IPS DF 4.7 (cell line): ENCODE results near the gene TMEM17.
"Not testable (repeated sequence)": the region's sequence is repeated elsewhere in the genome, so short reads cannot be mapped to it uniquely, and the experiment has no call there.

Source experiments
- DNase-seq: peaks from one replicate; pipeline ENCODE4 v3.0.0-alpha.2; 2013; ENCODE audit warnings: low spot score; ENCODE audit errors: extremely low read depth

The TMEM17 gene, protein sequence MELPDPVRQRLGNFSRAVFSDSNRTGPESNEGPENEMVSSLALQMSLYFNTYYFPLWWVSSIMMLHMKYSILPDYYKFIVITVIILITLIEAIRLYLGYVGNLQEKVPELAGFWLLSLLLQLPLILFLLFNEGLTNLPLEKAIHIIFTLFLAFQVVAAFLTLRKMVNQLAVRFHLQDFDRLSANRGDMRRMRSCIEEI

GRCh38 chr2:62505750-62506420 lies at the start of gene TMEM17:
Gene TMEM17, minus strand, starts transcription at chr2:62506195. Its CDS starts 66 bp downstream, at chr2:62506129.
- DNase-seq: peak; percentile 74

- DNase-seq: no peak
Observed at GRCh38 chr2:62554440-62554839, 48.4 kb upstream of the TMEM17 start.

GRCh38 chr2:62550461-62550860 lies 44.5 kb upstream of the TMEM17 start:
- no peak for DNase-seq

DNA sequence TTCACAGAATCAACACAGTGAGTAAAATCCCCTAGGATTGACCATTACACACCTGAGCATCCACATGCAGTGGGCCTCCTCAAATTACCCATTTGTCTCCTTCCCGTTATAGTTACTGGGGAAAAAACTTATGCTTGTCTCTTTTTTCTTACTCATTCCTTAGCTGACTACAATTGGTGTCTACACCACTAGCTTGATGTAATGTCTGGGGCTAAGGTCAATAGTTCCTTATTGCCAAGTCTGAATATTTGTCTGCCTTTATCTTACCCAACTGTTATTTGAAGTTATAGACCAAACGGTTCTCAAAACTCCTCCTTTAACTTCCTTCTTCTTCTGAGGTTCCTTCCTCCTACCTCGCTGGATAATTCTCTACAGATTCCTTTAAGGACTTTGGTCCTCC lies 41.9 kb upstream of the TMEM17 start:
- DNase-seq: no peak

- no peak for DNase-seq
Observed at GRCh38 chr2:62545261-62545660, 39.3 kb upstream of the TMEM17 start.

DNA sequence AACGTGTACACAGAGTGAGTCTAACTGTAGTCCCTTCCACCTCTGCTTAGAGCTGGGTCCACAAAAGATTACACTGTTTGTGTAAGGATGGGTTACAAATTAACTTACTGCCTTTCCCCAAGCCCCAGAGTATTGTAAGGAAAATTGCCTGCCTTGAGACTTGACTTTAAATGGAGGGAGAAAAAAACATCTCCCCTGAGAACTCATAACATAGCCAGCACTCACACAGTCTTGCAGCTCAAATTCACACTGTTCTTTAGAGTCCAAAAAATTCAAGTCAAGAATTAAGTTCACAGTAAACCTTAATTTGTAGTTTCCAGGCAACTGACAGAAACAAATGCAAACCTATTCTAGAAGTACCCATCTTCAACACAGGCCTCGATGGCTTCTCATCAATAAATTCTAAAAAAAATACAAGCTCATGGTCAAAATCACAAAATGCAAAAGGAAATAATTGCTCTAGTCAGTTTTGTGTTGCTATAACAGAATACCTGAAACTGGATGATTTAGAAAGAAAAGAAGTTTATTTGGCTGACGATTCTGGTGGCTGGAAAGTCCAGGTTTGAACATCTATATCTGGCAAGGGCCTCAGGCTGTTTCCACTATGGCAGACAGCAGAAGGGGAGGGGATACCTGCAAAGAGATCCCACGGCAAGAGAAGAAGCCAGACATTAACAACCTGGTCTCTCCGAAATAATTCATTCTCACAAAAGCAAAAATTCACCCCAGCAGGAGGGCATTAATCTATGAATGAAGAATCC lies 34.6 kb upstream of the TMEM17 start:
- no peak for DNase-seq

GRCh38 chr2:62539606-62540407 lies 33.8 kb upstream of the TMEM17 start:
- no peak for DNase-seq

DNA sequence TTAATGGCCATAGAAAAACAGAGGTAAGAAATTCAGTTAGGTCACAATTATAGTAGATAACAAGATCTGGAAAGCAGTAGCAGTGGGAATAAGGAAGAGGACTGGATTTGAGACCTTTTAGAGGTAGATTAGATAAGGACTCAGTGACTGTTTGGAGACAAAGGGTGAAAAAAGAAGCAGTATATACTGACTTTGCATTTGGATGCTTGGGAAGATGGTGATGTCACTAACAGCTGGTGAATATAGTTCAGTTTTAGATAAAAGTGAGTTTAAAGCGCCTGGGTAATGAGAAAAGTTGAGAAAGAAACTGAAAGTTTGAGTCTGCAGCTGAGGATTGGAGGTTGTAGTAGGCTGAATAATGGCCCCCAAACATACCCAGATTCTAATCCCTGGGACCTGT lies 32.8 kb upstream of the TMEM17 start:
- no peak for DNase-seq

GRCh38 chr2:62537814-62538213 lies 31.8 kb upstream of the TMEM17 start:
- no peak for DNase-seq

- DNase-seq: no peak
Observed at GRCh38 chr2:62536873-62537547, 31.0 kb upstream of the TMEM17 start.

DNA sequence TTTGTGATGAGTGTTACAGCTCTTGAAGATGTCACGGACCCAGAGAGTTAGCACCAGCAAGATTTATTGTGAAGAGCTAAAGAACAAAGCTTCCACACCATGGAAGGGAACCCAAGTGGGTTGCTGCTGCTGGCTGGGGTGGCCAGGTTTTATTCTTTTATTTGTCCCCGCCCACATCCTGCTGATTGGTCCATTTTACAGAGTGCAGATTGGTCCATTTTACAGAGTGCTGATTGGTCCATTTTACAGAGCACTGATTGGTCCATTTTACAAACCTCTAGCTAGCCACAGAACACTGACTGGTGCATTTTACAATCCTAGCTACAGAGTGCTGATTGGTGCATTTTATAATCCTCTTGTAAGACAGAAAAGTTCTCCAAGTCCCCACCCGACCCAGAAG lies 29.5 kb upstream of the TMEM17 start:
- DNase-seq: not testable (repeated sequence)

DNA sequence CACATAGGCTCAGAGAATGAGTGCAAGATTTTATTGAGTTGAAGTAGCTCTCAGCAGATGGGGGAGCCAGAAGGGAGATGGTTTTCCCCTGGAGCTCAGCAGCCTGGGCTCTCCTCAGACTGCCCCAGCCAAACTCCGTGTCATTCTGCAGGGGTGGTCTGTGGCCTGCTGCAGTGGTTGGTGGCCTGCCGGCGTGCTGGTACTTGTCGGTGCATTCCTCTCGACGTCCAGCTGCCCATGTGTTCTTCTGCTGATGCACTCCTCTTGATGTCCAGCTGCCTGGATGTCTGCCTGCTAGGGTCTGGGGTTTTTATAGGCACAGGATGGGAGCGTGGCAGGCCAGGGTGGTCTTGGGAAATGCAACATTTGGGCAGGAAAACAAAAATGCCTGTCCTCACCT lies 25.6 kb upstream of the TMEM17 start:
- DNase-seq: no peak

DNA sequence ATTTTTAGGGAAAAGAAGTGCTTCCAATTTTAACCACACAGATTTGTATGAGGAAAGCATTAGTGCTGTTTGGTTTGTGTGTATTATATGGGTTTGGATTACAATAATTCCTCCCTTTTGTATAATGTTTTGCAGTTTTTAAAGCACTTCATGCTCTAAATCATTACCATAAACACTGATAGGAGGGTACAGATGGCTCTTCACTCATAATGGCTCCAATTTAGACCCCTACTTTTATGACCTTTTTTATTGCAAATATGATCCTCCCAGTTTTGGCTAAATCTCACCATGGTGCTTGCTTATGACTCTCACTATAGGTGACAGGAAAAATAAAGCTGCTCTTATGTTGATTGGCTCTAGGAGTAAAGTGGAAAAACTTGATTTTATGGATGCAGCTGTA lies 23.8 kb upstream of the TMEM17 start:
- DNase-seq: no peak

DNA sequence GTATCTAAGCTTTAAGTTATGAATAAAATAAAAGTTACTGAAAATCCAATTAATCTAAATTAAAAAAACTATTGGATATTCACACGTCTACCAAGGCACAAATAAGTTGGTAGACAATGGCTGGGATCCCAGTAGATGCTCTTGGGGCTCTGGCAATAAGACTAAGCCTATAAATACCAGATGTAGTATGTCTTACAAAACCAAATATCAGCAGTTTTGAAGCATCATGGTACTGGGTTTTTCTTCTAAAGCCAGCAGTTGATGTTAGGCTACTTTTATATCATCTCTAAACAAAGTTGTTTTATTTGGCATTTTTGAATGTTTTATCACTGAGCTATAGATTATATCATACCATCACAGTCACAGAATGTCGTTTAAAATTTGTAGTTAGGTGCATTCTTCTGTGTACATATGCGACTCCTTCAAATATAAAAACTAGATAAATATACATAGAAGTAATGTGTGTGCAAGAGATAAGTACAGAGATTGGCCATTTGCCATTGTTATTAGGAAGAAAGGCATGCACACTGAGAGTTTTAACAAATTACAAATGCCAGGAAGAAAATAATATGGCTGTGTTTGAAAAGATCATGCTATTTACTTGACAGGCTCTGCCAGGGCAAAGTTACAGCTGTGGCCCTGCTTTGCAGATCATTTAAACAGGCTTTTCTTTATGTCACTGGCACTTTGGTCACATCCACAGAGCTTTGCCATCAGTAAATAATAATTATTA lies 21.6 kb upstream of the TMEM17 start:
- DNase-seq: no peak

GRCh38 chr2:62526531-62527381 lies 20.8 kb upstream of the TMEM17 start:
- no peak for DNase-seq

GRCh38 chr2:62525549-62526269 lies 19.7 kb upstream of the TMEM17 start:
- no peak for DNase-seq

DNA sequence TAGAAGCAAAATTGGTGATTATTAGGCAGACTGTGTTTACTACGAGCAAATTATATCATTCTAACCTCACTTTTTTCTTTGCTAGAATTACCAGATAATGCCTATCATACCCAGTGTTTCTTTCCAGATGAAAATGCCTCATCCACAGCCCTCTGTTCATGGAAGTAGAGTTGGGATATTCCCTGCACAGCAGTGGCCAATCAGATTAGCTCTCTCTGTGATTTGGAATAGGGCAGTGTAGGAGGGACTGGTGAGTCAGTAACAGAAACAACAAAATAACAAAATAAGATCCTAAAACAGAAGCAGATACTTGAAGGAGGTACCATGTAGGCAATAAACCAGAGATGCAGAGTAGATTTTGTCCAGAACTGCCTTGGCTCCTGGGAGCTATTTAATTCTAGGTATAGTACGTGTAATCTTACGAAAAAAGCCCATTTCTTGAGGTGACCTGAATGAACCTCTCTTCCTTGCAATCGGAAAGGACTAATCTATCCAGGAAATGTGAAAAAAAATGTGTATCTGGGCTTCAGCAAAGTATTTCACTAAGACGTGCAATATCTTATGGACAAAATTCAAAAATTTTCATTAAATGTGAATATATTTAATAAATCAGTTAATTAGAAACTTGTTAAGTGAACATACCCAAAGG lies 18.4 kb upstream of the TMEM17 start:
- no peak for DNase-seq

GRCh38 chr2:62521061-62521460 lies 15.1 kb upstream of the TMEM17 start:
- not testable (repeated sequence) for DNase-seq
